Measurements from ENCODE around the gene TMEM168. TPM values are rescaled to one million over a fixed set of nuclear protein-coding genes. Genes with fewer than 3 reads are reported as not detected.

Gene TMEM168
- total RNA-seq, 1 experiment from 2014 or later: 13.9 TPM

GRCh38 chr7:112784603-112785002 lies 5.6 kb downstream of the TMEM168 start:
- Histone ChIP-seq H3K4ac (ENCODE audit: low read depth, low read length) (no peak overlapping the region), H4K8ac (replicated peaks; ENCODE audit: insufficient read length, low read depth, low read length) (no peak overlapping the region), H2BK120ac (ENCODE audit: low read depth, low read length, poor library complexity, severe bottlenecking) (no peak overlapping the region), H3T11ph (ENCODE audit: low read length) (no peak overlapping the region), H2BK5ac (ENCODE audit: insufficient read length, low read length) (no peak overlapping the region), H2AFZ (ENCODE audit: low read length) (no peak overlapping the region), H3K9ac (ENCODE audit: extremely low read depth, insufficient read length, low read length) (no peak overlapping the region), H3K4me1 (ENCODE audit: insufficient read depth, low read length) (no peaks in the 10 kb centered on the region), H3K18ac (ENCODE audit: insufficient read length, low read depth, low read length) (no peak overlapping the region), H4K91ac (ENCODE audit: insufficient read length, low read depth, low read length) (no peak overlapping the region), H2BK15ac (ENCODE audit: low read depth, low read length) (no peak overlapping the region), H3K27ac (ENCODE audit: insufficient read length, low read depth, low read length) (no peak overlapping the region), H3K23ac (ENCODE audit: insufficient read length, low read depth, low read length) (no peak overlapping the region), H2BK20ac (ENCODE audit: low read depth, low read length, poor library complexity, severe bottlenecking) (no peak overlapping the region), H3K56ac (ENCODE audit: insufficient read length, low read depth, low read length) (no peak overlapping the region), H3K79me1 (ENCODE audit: insufficient read depth, low read depth, low read length, poor library complexity, severe bottlenecking) (peaks cover 6% of the 10 kb centered on the region), H3K9me3 (ENCODE audit: control insufficient read depth, low read depth, low read length) (no peaks in the 10 kb centered on the region), H3K79me2 (ENCODE audit: insufficient read depth, low read length) (no peaks in the 10 kb centered on the region), H2AK5ac (ENCODE audit: insufficient read length, low read length) (no peak overlapping the region), H4K5ac (ENCODE audit: insufficient read length, low read depth, low read length) (no peak overlapping the region), H3K23me2 (ENCODE audit: insufficient read length, low read depth, low read length, poor library complexity, severe bottlenecking) (peaks cover 2% of the 10 kb centered on the region), H3K27me3 (ENCODE audit: insufficient read depth, low read length) (no peaks in the 10 kb centered on the region), H3K14ac (ENCODE audit: insufficient read depth, low read length) (no peak overlapping the region), H3K4me2 (ENCODE audit: insufficient read depth, insufficient read length, low read length) (no peak overlapping the region), H4K20me1 (ENCODE audit: control insufficient read depth, insufficient read depth, insufficient read length) (no peaks in the 10 kb centered on the region), H2BK12ac (ENCODE audit: insufficient read length, low read depth, low read length) (no peak overlapping the region)
- 0 out of 5 replicates have a peak, but pooled peaks cover 0 to 2% of the 10 kb centered on the region in 2 experiments for H3K9me3 Mint-ChIP-seq
- no peak overlapping the region for H3K27ac Mint-ChIP-seq
- H3K27me3 Mint-ChIP-seq (ENCODE audit: low read depth): no peaks in the 10 kb centered on the region
- H3K4me3 Mint-ChIP-seq: no peak overlapping the region
- peaks cover 14 to 21% of the 10 kb centered on the region in 2 experiments for H3K4me1 Mint-ChIP-seq
- H3K36me3 Mint-ChIP-seq (ENCODE audit: insufficient read depth in 1 of 3, low read depth in 3 of 3): peaks cover 0 to 19% (median 11%) of the 10 kb centered on the region in 3 experiments
- no peak for TF ChIP-seq CTCF (conservative IDR thresholded peaks at IDR 0.05)
- no peak for DNase-seq
- no CpG with 5 or more reads among the region's 6 CpGs for WGBS (ENCODE audit: extremely low coverage, insufficient read length, low lambda C conversion rate)
